ENCODE measurements around the gene PPP1R7. TPM values are rescaled to one million over a fixed set of nuclear protein-coding genes. Genes with fewer than 3 reads are reported as not detected.
A peak's percentile ranks its signal among the peaks of the same experiment; 100 is the strongest.
"Not testable (repeated sequence)": the region's sequence is repeated elsewhere in the genome, so short reads cannot be mapped to it uniquely, and the experiment has no call there.

PPP1R7 gene
- total RNA-seq (2022) (38.9 and 43.9 TPM in 2 replicates), Bru-seq, nascent RNA (percentile 60 among the genes with signal in this experiment), BruChase-seq, experiment 1, labeled RNA remaining after a 6-hour chase (percentile 62 among the genes with signal in this experiment), BruChase-seq, experiment 2, labeled RNA remaining after a 2-hour chase (percentile 61 among the genes with signal in this experiment)
- long read RNA-seq, transcript PPP1R7-201 (10 exons, 2,386 nt) = minor isoform, 19 of 84 reads
- long read RNA-seq, transcript PPP1R7-206 (9 exons, 965 nt) = major isoform, 39 of 84 reads
- long read RNA-seq, partial matches to known transcripts = 9 of 84 reads
- long read RNA-seq, other reads (novel, unspliced or antisense) = 10 of 84 reads

- Mint-ChIP-seq H3K9me3 (ENCODE audit: unreplicated experiment) (no peaks in the 10 kb centered on the region), H3K27ac (ENCODE audit: low read depth, unreplicated experiment) (peak within 1 kb of the TSS; percentile 79), H3K4me1 (ENCODE audit: insufficient read depth, unreplicated experiment) (peaks cover 30% of the 10 kb centered on the region), H3K27me3 (ENCODE audit: insufficient read depth, unreplicated experiment) (no peaks in the 10 kb centered on the region), H3K4me3 (ENCODE audit: unreplicated experiment) (peak within 1 kb of the TSS; percentile 95), H3K36me3 (ENCODE audit: insufficient read depth, unreplicated experiment) (peaks cover 19% of the 10 kb centered on the region)
- intact Hi-C loops (cut with micrococcal nuclease) = loop anchor here (2.0 to 5.0 kb wide), 2 partner anchors 47 to 298 kb away; partner anchors contain the start of gene MTERF4
- peak; percentile 94 for DNase-seq (ENCODE audit: unreplicated experiment)
- no peak for TF ChIP-seq CTCF (IDR thresholded peaks at IDR 0.05; ENCODE audit: unreplicated experiment)
- CTCF ChIA-PET = interaction anchor here (0.6 to 1.1 kb wide), 4 partner anchors 165 to 592 kb away, joined by 3 to 8 read pairs (median 4); partner anchors contain the start of genes HDLBP and SEPTIN2
- no TSS peak for BruUV-seq (replicated peaks)
- POLR2A ChIA-PET = interaction anchor here (0.6 to 3.0 kb wide), 21 partner anchors 9 to 1137 kb away, joined by 3 to 38 read pairs (median 3); partner anchors contain the start of genes DTYMK, FARP2 and MTERF4
Measured at GRCh38 chr2:241149925-241150659, at the start of gene PPP1R7. Gene PPP1R7 (plus strand): TSS chr2:241150467. CDS start chr2:241150496, 29 bp downstream.

- H3K4me1 Mint-ChIP-seq (ENCODE audit: insufficient read depth, unreplicated experiment) = peaks cover 11% of the 10 kb centered on the region
- POLR2A ChIA-PET = interaction anchor here (0.5 to 4.4 kb wide), 27 partner anchors 9 to 541 kb away, joined by 3 to 38 read pairs (median 4); partner anchors contain the start of genes ATG4B, CAPN10, DUSP28 and PASK
- no peaks in the 10 kb centered on the region for H3K27me3 Mint-ChIP-seq (ENCODE audit: insufficient read depth, unreplicated experiment)
- H3K4me3 Mint-ChIP-seq (ENCODE audit: unreplicated experiment) = peak within 1 kb of the TSS; percentile 94
- intact Hi-C loops (cut with micrococcal nuclease) = loop anchor here (2.0 kb wide), 1 partner anchor 46 kb away; the partner anchor contains the start of gene PASK
- BruUV-seq (replicated peaks) = no TSS peak
- CTCF ChIA-PET = interaction anchor here (1.0 kb wide), 1 partner anchor 17 kb away, joined by 3 read pairs; no protein-coding TSS in a partner anchor
- TF ChIP-seq CTCF (IDR thresholded peaks at IDR 0.05; ENCODE audit: unreplicated experiment) = no peak
- H3K27ac Mint-ChIP-seq (ENCODE audit: low read depth, unreplicated experiment) = peak within 1 kb of the TSS; percentile 92
- no peaks in the 10 kb centered on the region for H3K9me3 Mint-ChIP-seq (ENCODE audit: unreplicated experiment)
- H3K36me3 Mint-ChIP-seq (ENCODE audit: insufficient read depth, unreplicated experiment) = peaks cover 26% of the 10 kb centered on the region
- peak; percentile 88 for DNase-seq (ENCODE audit: unreplicated experiment)
Measured at GRCh38 chr2:241102239-241102803, 47.9 kb upstream of the PPP1R7 start, which contains the start of gene MTERF4. Gene MTERF4 (minus strand): TSS chr2:241102287. CDS start chr2:241102273, 14 bp downstream.

- Mint-ChIP-seq H3K36me3 (ENCODE audit: insufficient read depth, unreplicated experiment) (peaks cover 26% of the 10 kb centered on the region), H3K27ac (ENCODE audit: low read depth, unreplicated experiment) (peak overlapping the region; percentile 92), H3K4me1 (ENCODE audit: insufficient read depth, unreplicated experiment) (peaks cover 11% of the 10 kb centered on the region), H3K27me3 (ENCODE audit: insufficient read depth, unreplicated experiment) (no peaks in the 10 kb centered on the region), H3K9me3 (ENCODE audit: unreplicated experiment) (no peaks in the 10 kb centered on the region), H3K4me3 (ENCODE audit: unreplicated experiment) (peak overlapping the region; percentile 94)
- intact Hi-C loops (cut with micrococcal nuclease) = loop anchor here (2.0 kb wide), 1 partner anchor 46 kb away; the partner anchor contains the start of gene PASK
- no TSS peak for BruUV-seq (replicated peaks)
- DNase-seq (ENCODE audit: unreplicated experiment) = no peak
- POLR2A ChIA-PET = interaction anchor here (0.8 to 4.4 kb wide), 3 partner anchors 9 to 47 kb away, joined by 3 to 38 read pairs (median 22); partner anchors contain the start of genes PASK and PPP1R7
- CTCF ChIA-PET = interaction anchor here (0.7 kb wide), 3 partner anchors 94 to 812 kb away, joined by 3 to 4 read pairs (median 3); no protein-coding TSS in a partner anchor
- TF ChIP-seq CTCF (IDR thresholded peaks at IDR 0.05; ENCODE audit: unreplicated experiment) = no peak
Measured at GRCh38 chr2:241103176-241103595, 47.1 kb upstream of the PPP1R7 start.

GRCh38 chr2:241104611-241105010 is 45.7 kb upstream of the PPP1R7 start:
- H3K4me1 Mint-ChIP-seq (ENCODE audit: insufficient read depth, unreplicated experiment); H3K27me3 Mint-ChIP-seq (ENCODE audit: insufficient read depth, unreplicated experiment); BruUV-seq (replicated peaks); H3K4me3 Mint-ChIP-seq (ENCODE audit: unreplicated experiment); H3K9me3 Mint-ChIP-seq (ENCODE audit: unreplicated experiment); intact Hi-C loops (cut with micrococcal nuclease); H3K27ac Mint-ChIP-seq (ENCODE audit: low read depth, unreplicated experiment); DNase-seq (ENCODE audit: unreplicated experiment): not testable (repeated sequence)
- H3K36me3 Mint-ChIP-seq (ENCODE audit: insufficient read depth, unreplicated experiment) = peaks cover 14% of the 10 kb centered on the region
- CTCF ChIA-PET = interaction anchor here (0.6 kb wide), 1 partner anchor 237 kb away, joined by 5 read pairs; no protein-coding TSS in a partner anchor
- POLR2A ChIA-PET = interaction anchor here (1.0 kb wide), 1 partner anchor 45 kb away, joined by 3 read pairs; the partner anchor contains the start of gene PASK
